ENCODE data around the gene MTRF1L. TPM values are rescaled to one million over a fixed set of nuclear protein-coding genes. Genes with fewer than 3 reads are reported as not detected.
A peak's percentile ranks its signal among the peaks of the same experiment; 100 is the strongest.

Gene MTRF1L
- total RNA-seq, 1 experiment from 2014 or later, result 15.9 TPM

DNA sequence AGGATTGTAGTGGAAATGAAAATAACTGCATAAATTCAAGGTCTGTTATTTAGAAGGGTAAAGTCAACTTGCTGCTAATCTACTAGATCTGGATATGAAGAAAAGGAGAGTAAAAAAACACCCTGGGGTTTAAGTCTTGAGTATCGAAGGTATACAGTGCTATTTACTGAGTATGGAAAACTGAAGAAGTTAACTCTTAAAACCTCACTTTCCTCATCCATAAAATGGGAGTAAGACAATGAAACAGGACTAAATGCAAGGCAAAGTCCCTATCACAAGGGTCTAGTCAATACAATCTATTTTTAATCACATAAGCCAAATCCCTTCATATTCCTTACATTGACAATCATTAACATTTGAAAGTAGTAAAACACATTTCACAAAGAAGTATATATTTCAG, 21.9 kb downstream of the MTRF1L start:
- CTCF ChIA-PET, result no interaction called here
- no peaks in the 10 kb centered on the region for H3K27me3 Mint-ChIP-seq (ENCODE audit: unreplicated experiment)
- TF ChIP-seq, protein P1, sequence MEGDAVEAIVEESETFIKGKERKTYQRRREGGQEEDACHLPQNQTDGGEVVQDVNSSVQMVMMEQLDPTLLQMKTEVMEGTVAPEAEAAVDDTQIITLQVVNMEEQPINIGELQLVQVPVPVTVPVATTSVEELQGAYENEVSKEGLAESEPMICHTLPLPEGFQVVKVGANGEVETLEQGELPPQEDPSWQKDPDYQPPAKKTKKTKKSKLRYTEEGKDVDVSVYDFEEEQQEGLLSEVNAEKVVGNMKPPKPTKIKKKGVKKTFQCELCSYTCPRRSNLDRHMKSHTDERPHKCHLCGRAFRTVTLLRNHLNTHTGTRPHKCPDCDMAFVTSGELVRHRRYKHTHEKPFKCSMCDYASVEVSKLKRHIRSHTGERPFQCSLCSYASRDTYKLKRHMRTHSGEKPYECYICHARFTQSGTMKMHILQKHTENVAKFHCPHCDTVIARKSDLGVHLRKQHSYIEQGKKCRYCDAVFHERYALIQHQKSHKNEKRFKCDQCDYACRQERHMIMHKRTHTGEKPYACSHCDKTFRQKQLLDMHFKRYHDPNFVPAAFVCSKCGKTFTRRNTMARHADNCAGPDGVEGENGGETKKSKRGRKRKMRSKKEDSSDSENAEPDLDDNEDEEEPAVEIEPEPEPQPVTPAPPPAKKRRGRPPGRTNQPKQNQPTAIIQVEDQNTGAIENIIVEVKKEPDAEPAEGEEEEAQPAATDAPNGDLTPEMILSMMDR (IDR thresholded peaks at IDR 0.05; ENCODE audit: unreplicated experiment), result no peak
- intact Hi-C loops (cut with micrococcal nuclease; ENCODE audit: unreplicated experiment), result no loop called here
- peaks cover 40% of the 10 kb centered on the region for H3K36me3 Mint-ChIP-seq (ENCODE audit: insufficient read depth, unreplicated experiment)
- H3K27ac Mint-ChIP-seq (ENCODE audit: unreplicated experiment), result peak overlapping the region; percentile 71
- H3K4me3 Mint-ChIP-seq (ENCODE audit: low read depth, unreplicated experiment), result peak overlapping the region; percentile 91
- no TSS peak for BruUV-seq (replicated peaks)
- H3K4me1 Mint-ChIP-seq (ENCODE audit: low read depth, unreplicated experiment), result peaks cover 38% of the 10 kb centered on the region
- DNase-seq, result no peak
- H3K9me3 Mint-ChIP-seq (ENCODE audit: low read depth, unreplicated experiment), result no peaks in the 10 kb centered on the region

DNA sequence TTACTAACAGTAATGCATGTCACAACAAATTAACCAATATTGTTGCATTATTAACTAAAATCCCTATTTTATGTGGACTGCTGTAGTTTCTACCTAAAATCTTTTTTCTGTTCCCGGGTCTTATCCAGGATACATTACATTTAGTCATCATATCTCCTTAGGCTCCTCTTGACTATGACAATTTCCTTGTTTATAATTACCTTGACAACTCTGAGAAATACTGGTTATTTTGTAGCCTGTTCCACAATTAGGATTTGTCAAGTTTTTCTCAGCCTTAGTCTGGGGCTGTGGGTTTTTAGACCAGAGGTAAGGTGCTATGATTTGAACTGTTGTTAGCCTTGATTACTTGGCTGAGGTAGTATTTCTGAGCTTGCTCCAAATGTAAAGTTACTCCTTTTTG, 23.4 kb downstream of the MTRF1L start:
- TF ChIP-seq, protein P1 (IDR thresholded peaks at IDR 0.05; ENCODE audit: unreplicated experiment), result no peak
- CTCF ChIA-PET, result no interaction called here
- H3K36me3 Mint-ChIP-seq (ENCODE audit: insufficient read depth, unreplicated experiment), result peaks cover 42% of the 10 kb centered on the region
- H3K9me3 Mint-ChIP-seq (ENCODE audit: low read depth, unreplicated experiment), result no peaks in the 10 kb centered on the region
- no peak overlapping the region for H3K27ac Mint-ChIP-seq (ENCODE audit: unreplicated experiment)
- no peaks in the 10 kb centered on the region for H3K27me3 Mint-ChIP-seq (ENCODE audit: unreplicated experiment)
- BruUV-seq (replicated peaks), result no TSS peak
- peaks cover 38% of the 10 kb centered on the region for H3K4me1 Mint-ChIP-seq (ENCODE audit: low read depth, unreplicated experiment)
- no peak overlapping the region for H3K4me3 Mint-ChIP-seq (ENCODE audit: low read depth, unreplicated experiment)
- no peak for DNase-seq
- intact Hi-C loops (cut with micrococcal nuclease; ENCODE audit: unreplicated experiment), result no loop called here

GRCh38 chr6:152978058-152978457, 24.5 kb downstream of the MTRF1L start:
- DNase-seq, result no peak
- TF ChIP-seq, protein P1 (IDR thresholded peaks at IDR 0.05; ENCODE audit: unreplicated experiment), result no peak
- Mint-ChIP-seq H3K36me3 (ENCODE audit: insufficient read depth, unreplicated experiment) (peaks cover 32% of the 10 kb centered on the region), H3K27me3 (ENCODE audit: unreplicated experiment) (no peaks in the 10 kb centered on the region), H3K4me1 (ENCODE audit: low read depth, unreplicated experiment) (peaks cover 37% of the 10 kb centered on the region), H3K4me3 (ENCODE audit: low read depth, unreplicated experiment) (no peak overlapping the region), H3K9me3 (ENCODE audit: low read depth, unreplicated experiment) (no peaks in the 10 kb centered on the region), H3K27ac (ENCODE audit: unreplicated experiment) (no peak overlapping the region)
- BruUV-seq (replicated peaks), result no TSS peak
- intact Hi-C loops (cut with micrococcal nuclease; ENCODE audit: unreplicated experiment), result no loop called here
- CTCF ChIA-PET, result interaction anchor here (0.6 kb wide), 1 partner anchor 171 kb away, joined by 5 read pairs; no protein-coding TSS in a partner anchor

DNA sequence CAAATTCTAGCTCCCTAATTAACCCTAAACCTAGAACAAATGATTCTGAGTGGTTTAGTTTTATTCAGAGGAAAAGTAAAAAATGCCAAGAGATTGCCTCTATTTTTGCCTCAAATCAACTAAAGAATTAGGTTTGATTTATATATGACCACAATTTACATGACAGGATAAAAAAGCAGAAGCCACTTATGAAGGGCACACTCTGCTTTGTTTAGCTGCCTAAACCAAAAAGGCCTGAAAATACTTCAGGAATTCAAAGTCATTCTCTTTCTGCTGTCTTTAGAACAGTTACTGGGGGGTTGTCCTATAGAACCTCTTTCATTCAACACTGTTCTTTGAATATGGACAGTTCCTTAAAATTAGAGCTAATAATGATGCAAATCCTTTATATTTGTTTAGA, 25.0 kb downstream of the MTRF1L start:
- intact Hi-C loops (cut with micrococcal nuclease; ENCODE audit: unreplicated experiment), result no loop called here
- no TSS peak for BruUV-seq (replicated peaks)
- CTCF ChIA-PET, result interaction anchor here (0.6 kb wide), 1 partner anchor 170 kb away, joined by 5 read pairs; no protein-coding TSS in a partner anchor
- Mint-ChIP-seq H3K36me3 (ENCODE audit: insufficient read depth, unreplicated experiment) (peaks cover 27% of the 10 kb centered on the region), H3K4me3 (ENCODE audit: low read depth, unreplicated experiment) (no peak overlapping the region), H3K4me1 (ENCODE audit: low read depth, unreplicated experiment) (peaks cover 37% of the 10 kb centered on the region), H3K27me3 (ENCODE audit: unreplicated experiment) (no peaks in the 10 kb centered on the region), H3K9me3 (ENCODE audit: low read depth, unreplicated experiment) (no peaks in the 10 kb centered on the region), H3K27ac (ENCODE audit: unreplicated experiment) (no peak overlapping the region)
- TF ChIP-seq, protein P1 (IDR thresholded peaks at IDR 0.05; ENCODE audit: unreplicated experiment), result no peak
- DNase-seq, result no peak

Data from Calu3 (cell line).